NCI-H226 (cell line): Measurements from ENCODE around the gene GPRC5C.
A peak's percentile ranks its signal among the peaks of the same experiment; 100 is the strongest.

Experiments used
- DNase-seq: peaks from one replicate; pipeline ENCODE4 v3.0.0-alpha.2; 2015

GPRC5C gene

DNA sequence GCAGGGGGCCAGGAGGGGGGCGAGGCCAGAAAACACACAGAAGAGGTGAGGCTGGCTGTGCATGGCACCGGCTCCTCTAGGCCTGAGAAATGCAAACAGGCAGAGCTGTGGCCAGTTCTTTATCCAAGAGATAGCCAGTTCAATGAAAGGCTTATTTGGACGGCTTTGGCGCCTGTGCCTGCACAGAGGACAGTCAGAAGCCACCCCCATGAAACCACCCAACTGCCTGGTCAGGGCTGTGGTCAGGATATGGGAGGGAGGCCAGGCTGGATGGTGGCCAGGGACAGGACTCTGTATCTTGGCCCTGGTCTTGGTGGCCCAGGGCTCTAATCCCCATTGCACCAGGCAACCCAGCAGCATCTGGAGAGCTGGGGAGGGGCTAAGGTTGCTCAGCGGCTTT lies 24.5 kb upstream of the GPRC5C start:
- no peak for DNase-seq

DNA sequence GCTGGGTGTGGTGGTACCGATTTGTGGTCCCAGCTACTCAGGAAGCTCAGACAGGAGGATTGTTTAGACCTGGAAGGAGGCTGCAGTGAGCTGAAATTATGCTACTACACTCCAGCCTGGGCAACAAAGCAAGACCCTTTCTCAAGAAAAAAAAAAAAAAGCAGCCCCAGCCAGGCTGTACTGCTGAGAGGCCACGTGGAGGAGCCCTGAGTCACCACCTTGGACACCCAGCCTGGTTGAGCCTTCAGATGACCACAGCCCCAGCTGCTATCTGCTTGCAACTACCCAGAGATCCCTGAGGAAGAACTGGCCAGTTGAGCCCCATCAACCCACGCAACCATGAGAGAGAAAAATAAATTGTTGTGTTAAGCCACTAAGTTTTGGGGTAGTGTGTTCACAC lies 23.6 kb upstream of the GPRC5C start:
- peak; percentile 61 for DNase-seq

DNA sequence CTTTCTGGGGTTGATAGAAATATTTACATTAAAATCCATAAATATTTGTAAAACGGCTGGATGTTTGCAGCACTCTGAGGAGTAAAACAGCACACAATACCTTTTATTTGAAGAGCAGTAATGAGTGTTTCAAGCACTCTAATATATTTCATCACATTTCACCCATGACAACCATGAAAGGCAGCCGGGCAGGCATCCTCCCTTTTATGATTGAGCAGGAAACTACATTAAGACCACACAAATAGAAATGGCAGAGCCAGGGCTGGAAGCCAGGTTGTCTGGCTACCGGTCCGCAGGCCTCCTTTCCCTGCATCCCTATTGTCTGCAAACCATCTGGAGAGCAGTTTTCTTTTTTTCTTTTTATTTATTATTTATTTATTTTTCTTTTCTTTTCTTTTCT lies 23.1 kb upstream of the GPRC5C start:
- no peak for DNase-seq

DNA sequence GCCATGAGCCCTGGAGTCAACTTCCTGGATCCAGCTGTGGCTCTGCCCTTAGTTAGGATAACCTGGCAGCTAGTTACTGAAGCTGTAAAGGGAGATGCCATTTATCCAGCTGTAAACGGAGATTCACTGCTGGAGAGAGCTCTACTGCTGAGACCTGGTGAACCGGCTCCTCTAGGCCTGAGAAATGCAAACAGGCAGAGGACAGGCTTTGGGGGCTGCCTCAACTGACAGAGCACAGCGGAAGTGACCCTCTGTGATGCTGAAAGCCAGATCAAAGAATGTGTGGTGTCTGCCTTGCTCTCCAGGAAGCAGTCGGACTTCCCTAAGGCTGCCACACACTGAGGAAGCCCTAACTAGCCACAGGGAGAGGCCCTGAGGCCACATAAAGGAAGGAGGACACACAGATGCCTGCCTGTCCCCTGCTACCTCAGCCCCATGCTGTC lies 21.9 kb upstream of the GPRC5C start:
- DNase-seq, result no peak

DNA sequence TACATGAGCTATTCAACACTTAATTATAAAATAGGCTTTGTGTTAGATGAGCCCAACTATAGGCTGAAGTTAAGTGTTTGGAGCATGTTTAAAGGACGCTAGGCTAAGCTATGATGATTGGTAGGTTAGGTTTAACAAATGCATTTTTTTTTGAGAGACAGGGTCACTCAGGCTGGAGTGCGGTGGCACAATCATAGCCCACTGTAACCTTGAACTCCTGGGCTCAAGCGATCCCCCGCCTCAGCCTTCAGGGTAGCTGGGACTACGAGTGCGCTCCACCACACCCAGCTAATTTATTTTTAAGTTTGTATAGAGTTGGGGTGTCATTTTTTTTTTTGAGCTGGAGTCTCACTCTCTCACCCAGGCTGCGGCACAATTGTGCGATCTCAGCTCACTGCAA lies 19.3 kb upstream of the GPRC5C start:
- no peak for DNase-seq

DNA sequence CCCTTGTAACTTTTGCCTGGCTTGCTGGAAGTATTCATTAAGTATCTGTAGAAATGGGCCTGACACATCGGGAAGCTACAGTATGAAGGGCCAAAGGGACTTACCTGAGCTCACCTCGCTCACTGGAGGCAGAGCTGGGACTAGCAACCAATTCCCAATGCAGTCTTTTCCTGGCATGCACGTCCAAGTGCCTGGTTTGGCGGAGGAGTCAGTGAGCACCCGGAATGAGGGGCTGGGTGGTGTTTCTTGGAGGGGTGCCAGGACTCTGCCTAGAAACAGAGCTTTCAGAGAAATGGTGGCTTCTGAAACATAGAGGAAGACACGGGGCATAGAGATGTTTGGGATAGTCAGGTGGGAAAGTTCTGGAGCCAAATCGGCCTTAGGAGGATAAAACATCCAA lies 18.4 kb upstream of the GPRC5C start:
- no peak for DNase-seq

DNA sequence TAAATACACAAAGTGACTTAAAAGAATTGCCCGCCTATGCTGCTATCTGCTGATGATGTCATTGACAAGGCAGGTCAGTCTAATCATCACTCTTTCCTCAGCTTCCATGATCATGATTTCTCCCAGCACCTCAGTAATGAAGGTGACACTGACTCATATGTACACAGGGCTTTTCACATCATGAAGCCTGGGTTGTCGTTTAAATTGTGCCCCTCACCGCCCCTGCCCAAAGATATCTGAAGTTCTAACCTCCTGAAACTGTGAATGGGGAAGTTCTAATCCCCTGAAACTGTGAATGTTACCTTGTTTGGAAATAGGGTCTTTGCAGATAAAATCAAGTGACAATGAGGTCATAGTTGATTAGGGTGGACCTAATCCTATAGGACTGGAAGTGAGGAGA lies 17.4 kb upstream of the GPRC5C start:
- no peak for DNase-seq

DNA sequence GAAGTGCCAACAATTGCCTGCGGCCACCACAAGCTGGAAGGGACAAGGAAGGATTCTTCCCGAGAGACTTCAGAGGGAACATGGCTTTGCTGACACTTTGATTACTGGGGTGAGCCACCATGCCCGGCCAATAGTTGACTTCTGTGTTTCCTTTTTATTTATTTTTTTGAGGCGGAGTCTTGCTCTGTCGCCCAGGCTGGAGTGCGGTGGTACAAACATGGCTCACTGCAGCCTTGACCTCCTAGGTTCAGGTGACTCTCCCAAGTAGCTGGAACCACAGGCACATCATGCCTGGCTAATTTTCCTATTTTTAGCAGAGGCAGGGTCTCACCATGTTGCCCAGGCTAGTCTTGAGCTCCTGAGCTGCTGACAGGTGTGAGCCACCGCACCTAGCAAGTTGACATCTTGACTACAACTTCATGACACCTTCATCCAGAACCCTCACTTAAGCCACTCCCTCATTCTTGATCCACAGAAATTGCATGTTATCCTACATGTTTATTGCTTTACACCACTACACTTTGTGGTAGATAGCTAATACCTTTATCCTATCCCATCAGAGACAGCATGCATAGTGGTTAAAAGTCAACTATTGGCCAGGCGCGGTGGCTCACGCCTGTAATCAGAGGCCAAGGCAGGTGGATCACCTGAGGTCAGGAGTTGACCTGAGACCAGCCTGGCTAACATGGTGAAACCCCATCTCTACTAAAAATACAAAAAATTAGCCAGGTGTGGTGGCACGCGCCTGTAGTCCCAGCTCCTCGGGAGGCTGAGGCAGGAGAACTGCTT lies 16.1 kb upstream of the GPRC5C start:
- no peak for DNase-seq

DNA sequence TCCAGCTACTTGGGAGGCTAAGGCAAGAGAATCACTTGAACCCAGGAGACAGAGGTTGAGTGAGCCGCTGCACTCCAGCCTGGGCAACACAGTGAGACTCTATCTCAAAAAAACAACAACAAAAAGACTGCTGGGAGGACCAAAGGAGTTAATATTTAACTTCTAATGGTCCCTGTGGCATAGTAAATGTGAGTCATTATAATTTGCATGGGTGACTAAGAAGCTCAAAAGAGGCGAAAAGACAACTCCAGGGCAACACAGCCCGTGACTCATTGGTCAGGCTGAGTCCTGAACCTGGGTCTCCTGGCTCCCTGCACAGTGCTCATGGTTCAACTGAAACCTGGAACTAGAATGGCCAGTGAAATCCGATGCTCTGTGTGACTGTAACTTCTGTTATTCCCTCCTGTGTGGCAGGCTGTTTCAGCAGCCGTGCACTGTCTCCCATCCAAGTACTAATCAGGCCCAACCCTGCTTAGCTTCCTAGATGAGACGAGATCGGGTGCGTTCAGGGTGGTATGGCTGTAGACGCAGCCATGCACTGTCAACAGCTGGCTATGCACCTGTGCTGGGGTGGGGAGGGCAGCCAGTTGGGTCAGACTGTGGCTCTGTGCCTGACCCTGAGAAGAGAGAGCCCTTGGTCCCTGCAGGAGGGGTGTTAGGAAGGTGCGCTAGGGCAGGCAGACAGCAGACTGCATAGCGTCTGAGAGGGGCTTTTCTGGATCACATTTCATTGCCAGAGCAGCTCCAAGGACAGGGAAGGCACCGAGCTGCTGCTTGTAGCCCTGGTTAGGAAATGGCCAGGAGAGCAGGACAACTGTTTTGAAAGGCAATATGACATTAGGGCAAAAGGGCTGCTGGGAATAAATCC lies 14.5 kb upstream of the GPRC5C start:
- peak; percentile 57 for DNase-seq

DNA sequence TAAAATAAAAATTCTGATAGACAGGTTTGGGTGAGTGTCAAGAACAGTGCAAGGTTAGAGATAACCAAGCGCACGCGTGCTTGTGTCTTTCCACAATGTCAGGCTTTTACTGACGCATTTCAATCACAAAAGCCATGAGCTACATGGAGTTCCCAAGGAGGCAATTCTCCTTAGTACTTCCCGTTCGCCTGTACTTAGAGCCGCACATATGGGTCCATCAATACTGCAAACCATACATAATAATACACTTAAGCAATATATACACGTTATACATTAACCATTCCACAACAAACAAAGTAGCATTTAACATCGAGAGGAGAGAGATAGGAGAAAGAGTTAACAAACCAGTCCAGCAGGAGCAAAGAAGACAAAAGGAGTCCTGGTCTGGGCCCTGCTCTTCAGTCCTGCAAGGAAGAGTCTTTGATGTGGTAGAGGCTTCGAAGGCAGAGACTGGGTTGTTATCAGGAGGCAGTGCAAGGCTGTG lies 11.9 kb upstream of the GPRC5C start:
- no peak for DNase-seq

DNA sequence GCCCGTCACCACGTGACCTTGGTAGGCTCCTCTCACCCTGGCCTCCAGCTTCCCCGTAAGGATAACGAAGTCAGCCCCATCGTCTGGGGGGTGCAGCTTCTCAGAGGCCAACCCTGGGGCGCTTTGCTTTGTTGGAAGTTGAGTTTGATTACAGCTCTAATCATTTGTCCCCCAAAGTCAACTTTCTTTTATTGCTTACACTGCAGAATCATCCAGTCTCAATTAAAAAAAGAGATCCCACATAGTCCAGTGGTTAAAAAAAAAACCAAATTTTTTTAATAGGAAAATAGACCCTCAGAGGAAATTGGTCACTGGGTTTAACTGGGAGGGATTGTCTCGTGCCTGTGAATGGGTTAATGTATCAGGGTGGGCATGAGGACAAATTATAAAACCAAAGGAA lies 7.8 kb upstream of the GPRC5C start:
- DNase-seq, result no peak

DNA sequence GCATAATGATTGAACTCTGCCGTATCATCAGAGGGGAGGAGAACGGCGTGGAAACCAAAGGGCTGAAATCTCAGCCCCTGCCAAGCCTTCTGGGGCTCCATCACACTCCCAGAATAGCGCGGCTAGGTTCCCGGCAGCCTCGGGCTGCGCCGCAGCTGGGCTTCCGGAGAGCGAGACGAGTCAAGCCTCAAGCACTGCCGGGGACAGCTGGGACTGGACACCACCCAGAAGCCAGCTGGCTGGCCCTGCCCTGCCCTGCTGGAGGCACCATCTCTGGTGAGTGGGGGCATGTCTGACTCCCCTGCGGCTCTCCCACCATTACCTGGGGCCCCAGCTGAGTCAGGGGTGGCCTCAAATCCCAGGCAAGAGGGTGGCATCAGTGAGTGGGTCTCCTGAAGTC lies 7.2 kb upstream of the GPRC5C start:
- DNase-seq, result no peak

DNA sequence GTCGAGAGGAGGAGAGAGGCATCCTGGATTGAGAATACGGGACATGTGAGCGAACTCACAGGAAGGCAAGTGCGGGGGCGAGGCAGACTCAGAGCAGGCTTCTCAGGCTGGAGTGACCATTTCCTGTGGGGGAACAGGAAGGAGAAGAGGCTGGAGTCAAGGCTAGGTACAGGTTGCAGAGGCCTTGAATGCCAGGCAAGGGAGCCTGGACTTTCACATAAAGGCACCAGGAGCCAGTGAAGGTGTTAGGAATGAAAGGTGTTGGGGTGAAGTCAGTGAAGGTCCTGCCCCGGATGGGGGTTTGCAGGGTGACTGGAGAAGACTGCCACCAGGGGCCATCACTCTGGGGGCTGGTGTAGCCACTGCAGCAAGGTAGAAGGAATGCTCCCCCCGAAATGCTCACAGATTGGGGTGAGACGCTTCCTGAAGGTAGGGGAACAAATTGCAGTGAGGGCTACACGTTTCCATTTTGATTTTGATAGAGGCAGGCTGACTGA lies 5.3 kb upstream of the GPRC5C start:
- peak; percentile 44 for DNase-seq

DNA sequence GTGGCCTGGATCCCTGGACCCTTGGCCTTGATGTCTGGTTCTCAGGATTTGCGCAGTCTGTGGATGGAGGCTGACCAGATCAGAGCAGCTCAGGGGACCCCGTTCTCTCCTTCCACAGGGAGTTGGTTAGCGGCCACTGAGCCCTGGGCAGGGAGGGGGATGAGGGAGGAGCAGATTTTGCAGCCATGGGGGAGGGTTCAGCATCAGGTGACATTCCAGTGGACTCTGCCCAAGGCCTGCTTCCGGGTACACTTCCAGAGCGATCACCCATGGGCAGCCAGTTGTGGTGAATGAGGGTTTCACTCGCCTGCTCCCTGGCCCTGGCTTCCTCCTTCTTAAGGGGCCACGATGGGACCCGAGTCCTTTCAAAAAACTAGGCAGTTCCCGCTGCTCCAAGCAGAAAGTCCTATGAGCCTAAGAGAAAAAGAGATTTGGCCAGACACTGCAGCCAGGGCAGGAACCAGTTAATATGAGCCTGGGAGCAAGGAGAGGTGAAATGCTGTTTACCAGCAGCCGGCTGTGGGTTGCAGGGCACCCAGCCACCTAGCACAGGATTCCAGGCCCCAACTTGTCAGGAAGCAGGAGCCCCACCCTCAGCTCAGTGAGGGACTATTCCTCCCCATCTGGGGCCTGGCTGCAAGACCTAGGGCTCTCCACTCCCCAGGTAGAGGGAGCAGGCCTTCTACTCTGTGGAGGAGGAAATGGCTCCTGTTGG lies 4.7 kb upstream of the GPRC5C start:
- no peak for DNase-seq

DNA sequence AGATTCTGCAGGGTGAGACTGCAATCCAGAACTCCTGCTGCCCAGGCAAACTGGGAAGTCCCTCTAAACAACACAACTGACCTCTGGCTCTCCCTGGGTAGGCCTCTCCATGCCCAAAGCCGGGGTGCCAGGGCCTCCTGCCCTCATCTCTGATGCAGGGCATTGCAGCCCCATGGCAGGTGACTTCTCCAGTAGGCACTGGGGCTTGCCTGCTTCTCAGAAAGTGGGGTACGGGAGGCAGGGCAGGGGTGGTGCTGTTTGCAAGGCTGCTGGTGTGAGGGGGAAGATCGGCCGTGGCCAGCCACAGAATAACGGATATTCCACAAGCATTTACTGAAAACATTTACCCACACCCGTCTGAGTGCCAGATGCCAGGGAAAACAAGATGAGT lies 4.1 kb upstream of the GPRC5C start:
- DNase-seq, result no peak

DNA sequence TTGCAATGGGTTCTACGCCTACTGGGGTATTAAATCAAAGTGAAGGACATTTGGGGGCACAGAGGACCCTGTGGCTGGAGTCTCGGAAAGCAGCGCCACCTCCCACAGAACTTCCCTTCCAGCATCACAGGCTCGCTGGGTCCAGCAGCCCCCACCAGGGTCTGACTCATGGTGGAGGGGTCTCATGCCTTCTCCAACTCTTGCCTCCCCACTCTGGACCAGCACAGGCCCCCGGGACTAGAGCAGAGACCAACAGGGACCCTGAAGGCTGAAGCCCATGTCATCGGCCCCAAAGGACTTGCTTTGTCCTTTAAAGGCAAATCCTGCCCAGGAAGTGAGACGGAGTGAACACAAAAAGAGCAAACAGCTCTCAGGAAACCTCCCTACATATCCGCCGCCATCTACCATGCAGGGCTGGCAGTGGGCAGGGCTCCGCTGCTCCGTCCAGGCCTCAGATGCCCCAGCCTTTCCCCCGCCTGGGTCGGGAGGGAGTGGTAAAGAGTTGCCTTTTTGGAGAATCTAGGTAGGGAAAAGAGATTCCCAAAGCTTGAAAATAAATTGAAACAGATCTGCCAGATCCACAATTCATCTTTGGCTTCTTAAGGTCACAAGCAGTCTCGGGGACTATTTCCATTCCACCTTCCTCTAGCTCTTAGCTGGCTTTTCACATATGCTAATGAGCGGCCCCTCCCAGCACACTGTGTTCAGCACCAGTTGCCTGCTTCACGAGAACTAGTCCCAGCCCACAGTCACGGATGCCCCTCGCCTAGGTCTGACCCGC lies 2.1 kb upstream of the GPRC5C start:
- no peak for DNase-seq

DNA sequence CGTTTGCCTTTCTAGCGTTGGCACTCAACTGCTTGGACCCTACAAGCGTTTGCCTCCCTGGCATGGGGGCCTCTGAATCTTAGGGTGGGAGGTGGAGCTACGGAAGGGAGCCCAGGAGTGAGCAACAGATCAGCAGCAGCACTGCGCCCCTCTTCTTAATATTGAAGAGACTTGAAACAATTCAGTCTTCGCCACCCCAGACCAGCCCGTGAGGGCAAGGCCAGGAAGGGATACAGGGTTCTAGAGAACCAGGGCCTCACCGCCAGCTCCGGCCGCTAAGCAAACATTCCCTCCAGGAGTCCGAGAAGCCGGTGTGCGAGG lies 1.5 kb upstream of the GPRC5C start:
- no peak for DNase-seq

DNA sequence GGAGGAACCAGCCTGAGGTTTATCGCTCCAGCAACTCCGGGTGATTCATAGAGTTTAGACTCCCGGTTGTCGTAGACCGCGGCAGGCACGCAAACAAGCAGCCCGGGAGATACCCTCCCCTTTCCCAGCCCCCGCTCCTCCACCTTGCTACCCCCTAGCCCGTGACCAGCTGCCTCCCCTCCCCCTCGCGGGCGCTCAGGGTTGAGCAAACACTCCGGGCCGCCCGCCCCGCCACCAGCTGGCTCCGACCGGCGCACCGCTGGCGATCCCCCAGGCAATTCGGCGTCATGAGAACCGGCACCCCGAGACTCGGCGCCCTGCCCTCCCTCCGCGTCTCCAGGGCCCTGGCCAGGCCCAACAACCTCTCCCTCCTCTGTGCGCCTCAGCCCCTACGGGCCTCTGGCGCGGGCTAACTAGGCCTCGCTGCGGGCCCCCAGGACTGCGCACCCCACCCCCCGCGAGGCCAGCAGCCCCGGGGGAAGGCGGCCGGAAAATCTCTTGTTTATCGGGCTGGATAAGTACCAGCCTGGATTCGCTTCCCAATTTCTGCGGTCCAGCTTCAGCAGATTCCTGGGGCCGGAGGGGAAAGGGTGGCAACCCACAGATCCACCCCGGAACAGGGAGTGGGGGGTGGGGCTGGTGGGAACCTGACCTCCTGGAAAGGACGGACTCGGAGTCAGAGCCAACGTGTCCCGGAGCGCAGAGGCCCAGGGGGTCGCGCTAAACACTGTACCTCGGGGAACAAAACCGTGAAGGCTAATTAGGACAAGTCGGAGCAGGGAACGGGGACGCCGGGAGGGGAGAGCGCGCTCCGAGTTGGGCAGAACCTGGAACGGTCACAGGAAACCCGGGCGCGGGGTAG lies 951 bp upstream of the GPRC5C start:
- DNase-seq, result peak; percentile 96

DNA sequence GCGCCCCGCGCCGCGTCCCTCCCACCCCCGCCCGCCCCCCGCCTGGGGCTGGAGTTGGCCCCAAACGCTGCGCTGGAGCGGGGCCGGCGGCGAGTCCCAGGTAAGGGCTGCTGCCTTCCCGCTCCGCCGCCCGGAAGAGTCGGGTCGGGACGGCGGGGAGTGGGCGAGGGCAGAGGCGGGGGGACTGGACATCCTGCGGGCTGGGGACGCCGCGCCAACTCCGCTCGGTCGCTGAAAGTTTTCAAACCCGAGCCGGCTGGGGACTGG lies 469 bp downstream of the GPRC5C start:
- no peak for DNase-seq

DNA sequence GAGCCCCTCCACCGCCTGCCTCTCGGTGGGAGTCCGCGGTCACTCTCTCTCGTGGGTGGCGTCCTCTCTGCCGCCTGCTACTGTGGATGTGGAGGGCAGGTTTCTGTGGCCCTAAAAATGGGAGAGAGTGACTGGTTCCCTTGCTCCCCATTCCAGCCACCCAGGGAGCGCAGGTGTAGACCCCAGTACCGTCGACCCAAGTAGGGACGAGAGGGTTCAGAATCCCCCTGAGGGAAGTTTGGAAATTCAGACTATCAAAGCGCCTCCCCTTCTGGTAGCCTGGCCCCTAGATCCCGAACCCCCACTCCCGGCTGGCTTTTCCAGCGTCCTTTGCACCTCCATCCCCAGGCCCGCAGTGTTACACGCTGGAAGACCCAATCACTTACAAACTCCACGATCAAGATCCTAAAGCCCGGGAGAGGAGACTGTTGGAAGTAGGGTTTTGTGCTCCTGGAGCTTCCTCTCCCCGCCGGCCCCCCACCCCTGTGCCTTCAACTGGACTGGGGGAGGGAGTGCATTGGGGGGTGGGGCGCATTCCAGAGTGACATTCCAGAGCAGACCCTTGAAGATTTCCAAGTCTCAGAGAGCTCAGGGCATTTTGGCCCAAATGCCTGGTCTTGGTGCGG lies 991 bp downstream of the GPRC5C start:
- no peak for DNase-seq

DNA sequence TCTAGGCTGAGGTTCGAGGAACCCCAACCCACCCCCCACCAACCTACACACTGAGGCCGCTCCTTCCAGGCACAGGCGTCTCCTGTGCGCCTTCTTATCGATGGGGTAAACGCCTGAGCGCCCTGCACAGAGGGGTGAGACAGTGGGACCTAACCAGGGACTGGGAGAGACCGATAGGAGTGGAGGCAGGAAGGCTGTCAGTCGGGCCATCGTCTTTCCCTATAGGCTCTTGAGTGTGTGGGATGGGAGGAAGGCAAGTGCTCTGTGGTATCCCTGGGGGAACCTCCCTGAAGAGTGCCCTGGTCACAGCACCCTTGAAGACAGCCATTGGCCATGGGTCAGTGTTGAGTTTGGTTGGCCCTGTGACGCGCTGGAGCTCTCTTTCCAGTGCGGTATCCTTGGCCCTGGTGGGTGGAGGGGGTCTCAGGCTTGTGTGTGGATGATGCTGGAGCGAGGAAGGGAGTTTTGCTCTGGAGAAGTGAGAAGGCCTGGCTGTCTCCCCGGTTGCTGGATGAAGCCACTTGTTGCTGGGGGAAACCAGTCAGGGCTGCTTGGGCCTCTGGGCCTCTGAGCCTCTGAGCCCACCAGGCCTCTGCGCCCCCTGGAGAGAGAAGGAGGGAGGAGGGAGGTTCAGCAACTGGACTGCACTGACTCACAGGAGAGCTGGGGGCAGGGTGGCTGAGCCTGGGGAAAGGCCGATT lies 1.7 kb downstream of the GPRC5C start:
- no peak for DNase-seq
